Fibroblast of villous mesenchyme (primary cell): ENCODE measurements around the gene SPACA1. TPM values are rescaled to one million over a fixed set of nuclear protein-coding genes. Genes with fewer than 3 reads are reported as not detected.

Source experiments
- DNase-seq: peaks from one replicate; pipeline ENCODE4 v3.0.0-alpha.2; 2010; ENCODE audit warnings: low read depth
- H3K4me3 ChIP-seq: 2 replicates; pipeline ENCODE4 v1.5.1; 2011; ENCODE audit warnings: low read depth, mild to moderate bottlenecking, low read length
- CTCF ChIP-seq: IDR thresholded peaks from 2 replicates; pipeline ENCODE4 v1.5.1; 2012; ENCODE audit warnings: low read depth, mild to moderate bottlenecking, low read length; ENCODE audit not compliant: insufficient read depth
- total RNA-seq: library from RNA; depleted of rRNA; stranded (reverse); fragments of >200 nt; gene quantifications from 2 replicates; pipeline ENCODE4 v1.2.3, GENCODE V29; 2012

The SPACA1 gene
- total RNA-seq, 1 donor, result not detected

- no peak for DNase-seq
- no peak overlapping the region for H3K4me3 ChIP-seq
- TF ChIP-seq CTCF, result no peak
Observed at GRCh38 chr6:88086792-88087191, 39.2 kb downstream of the SPACA1 start.

- no peak overlapping the region for H3K4me3 ChIP-seq
- no peak for TF ChIP-seq CTCF
- no peak for DNase-seq
Observed at GRCh38 chr6:88089708-88090107, 42.1 kb downstream of the SPACA1 start.

- DNase-seq, result no peak
- H3K4me3 ChIP-seq, result no peak overlapping the region
- no peak for TF ChIP-seq CTCF
Observed at GRCh38 chr6:88105741-88106340, 58.2 kb downstream of the SPACA1 start.

- H3K4me3 ChIP-seq, result no peak overlapping the region
- no peak for TF ChIP-seq CTCF
- DNase-seq, result no peak
Observed at GRCh38 chr6:88107241-88107640, 59.6 kb downstream of the SPACA1 start.

- TF ChIP-seq CTCF, result no peak
- H3K4me3 ChIP-seq, result no peak overlapping the region
- DNase-seq, result no peak
Observed at GRCh38 chr6:88111991-88112390, 64.3 kb downstream of the SPACA1 start.

GRCh38 chr6:88114838-88115237, 67.2 kb downstream of the SPACA1 start:
- no peak overlapping the region for H3K4me3 ChIP-seq
- no peak for DNase-seq
- no peak for TF ChIP-seq CTCF

- DNase-seq, result no peak
- TF ChIP-seq CTCF, result no peak
- H3K4me3 ChIP-seq, result no peak overlapping the region
Observed at GRCh38 chr6:88115307-88115706, 67.7 kb downstream of the SPACA1 start.
